HG02943 (cell line): ENCODE results near the gene SLC25A30.
"Not testable (repeated sequence)": the region's sequence is repeated elsewhere in the genome, so short reads cannot be mapped to it uniquely, and the experiment has no call there.

Experiments used
- ATAC-seq: cut with Tn5 transposase; IDR thresholded peaks from one replicate; pipeline ENCODE4 v1.9.1; 2021; ENCODE audit warnings: mild to moderate bottlenecking, low read depth, moderate library complexity; ENCODE audit not compliant: unreplicated experiment

Gene SLC25A30

DNA sequence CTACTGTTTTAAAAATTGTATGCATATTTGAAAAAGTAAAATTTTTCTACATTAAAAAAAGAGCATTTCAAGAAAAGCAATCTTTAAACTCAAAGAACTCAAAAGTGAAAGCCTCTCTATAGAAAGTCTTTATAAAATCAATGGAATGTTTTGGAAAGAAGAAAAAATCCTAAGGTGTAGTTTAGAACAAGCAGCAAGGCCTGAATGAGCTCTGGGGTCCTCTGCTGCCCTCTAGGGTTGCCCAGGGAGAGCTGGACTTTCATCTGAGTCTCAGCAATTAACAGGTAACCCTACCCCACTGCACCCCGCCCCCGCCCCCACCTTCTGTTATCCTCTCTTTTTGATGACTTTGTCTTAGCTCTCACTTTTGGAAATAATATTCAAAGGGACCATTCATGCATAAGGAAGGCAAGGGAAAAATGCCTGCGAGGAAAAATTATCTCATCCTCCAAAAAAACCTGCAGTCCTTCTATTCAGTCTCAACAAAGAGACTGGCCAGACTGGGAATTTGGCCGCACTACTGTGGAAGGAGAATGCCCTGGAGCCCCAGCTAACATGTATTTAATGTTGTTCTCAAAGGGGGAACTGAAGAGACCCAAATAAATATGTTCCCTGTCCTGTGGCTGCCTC lies 24.1 kb downstream of the SLC25A30 start:
- no peak for ATAC-seq

GRCh38 chr13:45392811-45393210 lies 25.4 kb downstream of the SLC25A30 start:
- ATAC-seq: no peak

DNA sequence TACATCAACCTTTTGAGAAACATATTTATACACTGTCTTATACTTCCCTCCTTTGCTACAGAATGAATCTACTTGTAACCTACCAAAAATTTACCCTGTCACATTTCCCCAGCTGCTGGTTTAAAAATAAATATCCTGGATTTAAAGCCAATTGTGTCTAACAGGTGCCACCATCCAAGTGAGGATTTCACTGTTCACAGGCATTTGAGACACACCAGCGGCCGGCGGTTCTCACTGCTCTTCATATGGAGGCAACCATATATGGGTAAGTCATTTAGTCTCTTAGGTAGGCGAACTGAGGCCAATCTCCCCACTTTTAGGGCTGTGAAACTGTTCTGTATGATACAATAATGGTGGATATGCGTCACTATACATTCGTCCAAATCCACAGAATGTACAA lies 26.2 kb downstream of the SLC25A30 start:
- no peak for ATAC-seq

GRCh38 chr13:45391128-45391527 lies 27.0 kb downstream of the SLC25A30 start:
- not testable (repeated sequence) for ATAC-seq

GRCh38 chr13:45390348-45390747 lies 27.8 kb downstream of the SLC25A30 start:
- ATAC-seq: not testable (repeated sequence)

- ATAC-seq: no peak
Observed at GRCh38 chr13:45388664-45389063, 29.5 kb downstream of the SLC25A30 start.

GRCh38 chr13:45386892-45387575 lies 31.1 kb downstream of the SLC25A30 start:
- not testable (repeated sequence) for ATAC-seq

DNA sequence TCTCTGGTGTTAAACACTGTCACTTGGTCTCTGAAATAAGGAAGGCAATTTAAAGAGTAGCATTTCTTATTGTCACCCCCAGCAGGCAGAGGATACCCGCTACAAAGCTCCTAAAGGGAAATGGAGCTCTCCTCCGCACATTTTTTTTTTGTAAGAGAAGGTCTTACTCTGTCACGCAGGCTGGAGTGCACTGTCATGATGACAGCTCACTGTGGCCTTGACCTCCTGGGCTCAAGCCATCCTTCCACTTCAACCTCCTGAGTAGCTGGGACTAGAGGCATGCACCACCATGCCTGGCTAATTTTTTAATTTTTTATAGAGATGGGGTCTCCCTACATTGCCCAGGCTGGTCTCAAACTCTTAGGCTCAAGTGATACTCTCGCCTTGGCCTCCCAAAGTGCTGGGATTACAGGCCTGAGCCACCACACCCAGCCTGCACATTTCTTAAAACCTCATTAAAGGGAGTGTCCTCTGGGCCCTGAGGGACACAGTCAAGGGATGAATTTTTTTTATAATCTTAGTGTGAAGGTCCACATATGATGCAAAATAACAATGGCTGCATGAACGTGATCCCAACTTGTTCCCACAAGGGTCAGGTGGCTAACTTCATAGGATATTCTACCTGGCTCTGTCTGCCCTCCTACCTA lies 32.1 kb downstream of the SLC25A30 start:
- no peak for ATAC-seq

DNA sequence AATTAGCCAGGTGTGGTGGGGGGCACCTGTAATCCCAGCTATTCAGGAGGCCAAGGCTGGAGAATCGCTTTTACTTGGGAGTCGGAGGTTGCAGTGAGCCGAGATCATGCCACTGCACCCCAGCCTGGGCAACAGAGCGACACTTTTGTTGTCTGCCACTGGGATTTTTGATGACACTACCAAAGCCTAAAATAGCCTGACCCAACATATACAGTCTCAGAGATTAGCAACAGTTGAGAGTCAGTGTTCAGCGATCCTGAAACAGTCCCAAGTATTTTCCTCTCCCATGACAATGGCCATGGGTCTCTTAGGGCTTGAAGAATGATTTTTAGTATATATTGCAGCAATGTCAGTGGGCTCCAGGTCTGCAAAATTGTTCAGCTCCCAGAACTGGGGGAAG lies 32.9 kb downstream of the SLC25A30 start:
- ATAC-seq: no peak

GRCh38 chr13:45384474-45385174 lies 33.5 kb downstream of the SLC25A30 start:
- no peak for ATAC-seq

- ATAC-seq: not testable (repeated sequence)
Observed at GRCh38 chr13:45382739-45383138, 35.4 kb downstream of the SLC25A30 start.

DNA sequence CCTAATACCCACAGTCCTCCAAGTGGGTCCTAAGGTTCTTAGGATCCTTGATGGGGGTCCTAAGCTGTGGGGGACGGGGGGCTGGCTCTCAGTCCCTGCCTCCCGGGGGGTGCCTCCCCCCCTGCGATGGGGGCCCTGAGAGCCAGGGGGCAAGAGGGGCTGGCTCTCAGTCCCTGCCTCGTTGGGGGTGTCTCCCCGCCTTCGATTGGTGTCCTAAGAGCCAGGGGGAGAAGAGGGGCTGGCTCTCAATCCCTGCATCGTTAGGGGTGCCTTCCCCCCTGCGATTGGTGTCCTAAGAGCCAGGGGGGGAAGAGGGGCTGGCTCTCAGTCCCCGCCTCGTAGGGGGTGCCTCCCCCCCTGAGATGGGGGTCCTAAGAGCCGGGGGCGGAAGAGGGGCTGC lies 37.0 kb downstream of the SLC25A30 start:
- ATAC-seq: no peak

DNA sequence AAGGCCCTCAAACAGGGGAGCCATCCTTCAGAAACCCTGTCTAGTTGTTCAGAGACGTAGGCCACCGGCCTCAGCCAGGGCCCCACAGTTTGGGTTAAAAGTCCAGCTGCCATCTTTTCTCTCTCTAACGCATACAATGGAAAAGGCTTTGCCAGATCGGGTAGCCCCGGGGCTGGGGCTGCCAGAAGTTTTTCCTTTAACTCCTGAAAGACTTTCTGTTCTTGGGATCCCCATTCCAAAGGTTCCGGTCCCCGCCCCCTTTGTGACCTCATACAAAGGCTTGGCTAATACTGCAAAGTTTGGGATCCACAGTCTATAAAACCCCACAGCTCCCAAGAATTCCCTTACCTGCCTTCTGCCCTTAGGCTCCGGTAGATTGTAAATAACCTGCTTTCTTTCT lies 37.5 kb downstream of the SLC25A30 start:
- not testable (repeated sequence) for ATAC-seq

- ATAC-seq: not testable (repeated sequence)
Observed at GRCh38 chr13:45379516-45379915, 38.7 kb downstream of the SLC25A30 start.

GRCh38 chr13:45378786-45379185 lies 39.4 kb downstream of the SLC25A30 start:
- not testable (repeated sequence) for ATAC-seq

DNA sequence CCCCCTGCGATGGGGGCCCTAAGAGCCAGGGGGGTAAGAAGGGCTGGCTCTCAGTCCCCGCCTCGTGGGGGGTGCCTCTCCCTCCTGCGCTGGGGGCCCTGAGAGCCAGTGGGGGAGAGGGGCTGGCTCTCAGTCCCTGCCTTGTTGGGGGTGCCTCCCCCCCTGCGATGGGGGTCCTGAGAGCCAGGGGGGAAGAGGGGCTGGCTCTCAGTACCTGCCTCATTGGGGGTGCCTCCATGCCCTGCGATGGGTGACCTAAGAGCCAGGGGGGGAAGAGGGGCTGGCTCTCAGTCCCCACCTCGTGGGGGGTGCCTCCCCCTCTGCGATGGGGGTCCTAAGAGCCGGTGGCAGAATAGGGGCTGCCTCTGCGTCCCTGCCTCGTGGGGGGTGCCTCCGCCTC lies 40.9 kb downstream of the SLC25A30 start:
- not testable (repeated sequence) for ATAC-seq

DNA sequence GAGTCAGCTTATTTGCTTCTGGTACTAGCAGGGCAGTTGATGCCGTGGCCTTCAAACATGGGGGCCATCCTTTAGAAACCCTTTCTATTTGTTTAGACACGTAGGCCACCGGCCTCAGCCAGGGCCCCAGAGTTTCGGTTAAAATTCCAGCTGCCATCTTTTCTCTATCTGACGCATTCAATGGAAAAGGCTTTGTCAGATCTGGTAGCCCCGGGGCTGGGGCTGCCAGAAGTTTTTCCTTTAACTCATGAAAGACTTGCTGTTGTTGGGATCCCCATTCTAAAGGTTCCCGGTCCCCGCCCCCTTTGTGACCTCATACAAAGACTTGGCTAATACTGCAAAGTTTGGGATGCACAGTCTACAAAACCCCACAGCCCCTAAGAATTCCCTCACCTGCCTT lies 41.5 kb downstream of the SLC25A30 start:
- ATAC-seq: not testable (repeated sequence)

DNA sequence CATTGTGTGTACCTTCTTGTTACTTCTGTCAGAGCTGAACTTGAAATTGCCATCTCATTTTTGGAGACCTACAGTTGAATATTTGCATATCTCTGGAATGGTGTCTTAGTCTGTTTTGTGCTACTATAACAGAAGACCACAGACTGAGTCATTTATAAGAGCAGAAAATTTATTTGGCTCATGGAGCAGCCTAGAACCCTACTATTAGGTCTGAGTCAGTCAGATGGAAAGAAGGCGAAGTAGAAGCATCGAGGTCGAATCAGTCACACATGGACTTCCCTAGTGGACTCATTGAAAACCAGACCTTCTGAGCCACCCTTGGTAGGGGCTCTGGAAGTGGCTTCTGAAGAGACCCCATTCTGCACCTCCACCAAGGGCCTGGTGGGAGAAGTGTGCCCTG lies 43.3 kb downstream of the SLC25A30 start:
- no peak for ATAC-seq

GRCh38 chr13:45373162-45373547 lies 45.0 kb downstream of the SLC25A30 start:
- ATAC-seq: no peak

- ATAC-seq: no peak
Observed at GRCh38 chr13:45372189-45373161, 45.7 kb downstream of the SLC25A30 start.
